ENCODE measurements around the gene CLCN3. TPM values are rescaled to one million over a fixed set of nuclear protein-coding genes. Genes with fewer than 3 reads are reported as not detected.

CLCN3 gene
- total and polyA plus RNA-seq, 5 experiments from 2014 or later, result 11.2 to 36.1 (median 11.8) TPM

DNA sequence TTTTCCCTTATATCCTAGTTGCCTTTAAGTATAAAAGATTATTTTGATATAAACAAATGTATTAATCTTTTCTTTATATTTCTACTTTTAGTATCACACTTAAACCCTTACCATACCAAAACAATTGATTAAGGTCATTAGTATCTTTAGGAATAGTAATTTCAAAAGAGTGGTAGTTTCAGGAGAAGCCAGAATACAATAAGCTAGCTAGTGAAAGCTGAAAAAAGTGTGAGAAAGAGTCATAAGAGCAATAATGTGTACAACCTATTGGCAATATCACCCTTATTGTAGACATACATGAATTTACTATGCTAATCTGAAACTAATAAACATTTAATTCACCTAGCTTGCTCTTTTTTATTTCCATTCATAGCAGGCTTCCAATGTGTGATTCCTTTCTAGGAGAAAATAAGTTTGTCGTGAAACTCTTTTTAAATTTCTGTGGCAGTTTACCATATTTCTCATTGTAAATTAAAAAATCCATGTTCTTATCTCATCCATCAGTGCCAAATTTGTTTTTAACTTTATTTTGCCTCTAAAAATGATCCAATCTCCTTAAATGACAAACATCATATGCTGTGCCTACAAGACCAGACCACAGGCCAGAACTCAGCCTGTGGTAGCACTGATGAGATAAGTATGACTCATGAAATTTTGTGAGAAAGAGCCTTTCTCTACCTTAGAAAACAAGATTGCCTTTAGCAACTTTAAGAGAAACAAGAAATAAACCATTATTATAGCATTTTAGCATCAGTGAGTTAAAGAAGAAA, 16.1 kb upstream of the CLCN3 start:
- no peak for DNase-seq
- peaks cover 6 to 32% (median 24%) of the 10 kb centered on the region in 4 donors for H3K4me1 Mint-ChIP-seq
- H3K27me3 Mint-ChIP-seq, result no peaks in the 10 kb centered on the region
- ATAC-seq, result no peak
- peak overlapping the region in 2 of 10 donors; percentile 6 to 36 for H3K27ac Mint-ChIP-seq
- H3K9me3 Mint-ChIP-seq, result no peaks in the 10 kb centered on the region
- H3K4me3 Mint-ChIP-seq, result peak overlapping the region in 1 of 10 donors; percentile 12
- POLR2A ChIA-PET, result no interaction called here
- H3K36me3 Mint-ChIP-seq, result peaks cover 0 to 44% (median 11%) of the 10 kb centered on the region in 3 donors

DNA sequence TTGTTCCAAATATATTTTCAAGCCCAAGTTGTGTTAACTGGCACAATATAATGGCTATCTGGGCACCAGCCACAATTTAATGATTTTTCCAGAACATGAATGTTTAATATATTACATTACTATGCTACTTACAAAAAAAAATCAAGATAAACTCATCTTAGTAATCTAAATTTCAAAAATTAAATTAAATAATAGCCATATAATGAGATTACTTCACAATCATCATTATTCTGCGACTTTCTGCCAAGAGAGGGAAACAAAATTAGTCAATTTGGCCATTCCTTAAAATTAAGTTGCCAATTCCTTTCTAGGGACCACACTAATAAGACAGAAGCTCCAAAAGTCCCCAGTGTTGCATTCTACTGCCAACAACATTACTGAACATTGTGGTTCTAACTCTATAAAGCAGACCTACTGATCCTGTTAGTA, 15.5 kb upstream of the CLCN3 start:
- Mint-ChIP-seq H3K36me3 (peaks cover 0 to 42% (median 11%) of the 10 kb centered on the region in 3 donors), H3K4me3 (peak overlapping the region in 1 of 10 donors; percentile 12), H3K27me3 (no peaks in the 10 kb centered on the region), H3K9me3 (no peaks in the 10 kb centered on the region), H3K27ac (peak overlapping the region in 4 of 10 donors; percentile 20 to 37 (median 35)), H3K4me1 (peaks cover 6 to 32% (median 25%) of the 10 kb centered on the region in 4 donors)
- no peak for DNase-seq
- ATAC-seq, result no peak
- POLR2A ChIA-PET, result no interaction called here

DNA sequence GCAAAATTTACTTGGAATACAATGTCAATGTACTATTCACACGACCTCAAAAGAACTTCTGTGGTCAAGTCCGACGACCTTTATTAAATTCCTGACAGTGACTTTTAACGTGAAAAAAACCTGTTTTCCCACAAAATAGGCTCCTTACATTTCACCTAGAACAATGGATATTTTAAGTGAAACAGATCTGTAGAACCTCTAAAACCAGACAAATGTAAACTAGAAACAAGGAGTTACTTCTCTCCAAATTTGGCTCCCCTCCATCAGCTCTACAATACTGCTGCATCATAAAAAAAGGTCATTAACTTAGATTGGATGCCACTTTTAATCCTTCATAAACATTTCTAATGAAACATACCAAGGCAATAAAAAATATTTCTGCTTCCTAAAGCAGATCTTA, 9.2 kb upstream of the CLCN3 start:
- DNase-seq (no peak), ATAC-seq (no peak)
- H3K27ac Mint-ChIP-seq, result peak overlapping the region; percentile 52 to 100 (median 100)
- H3K4me1 Mint-ChIP-seq, result peaks cover 14 to 46% (median 40%) of the 10 kb centered on the region in 4 donors
- H3K9me3 Mint-ChIP-seq, result no peaks in the 10 kb centered on the region
- H3K36me3 Mint-ChIP-seq, result peaks cover 0 to 17% (median 1%) of the 10 kb centered on the region in 3 donors
- POLR2A ChIA-PET, result interaction anchor here (4.1 kb wide), 1 partner anchor 10 kb away, joined by 20 read pairs; the partner anchor contains the start of gene CLCN3
- peak overlapping the region; percentile 95 to 99 (median 98) for H3K4me3 Mint-ChIP-seq
- H3K27me3 Mint-ChIP-seq, result no peaks in the 10 kb centered on the region

DNA sequence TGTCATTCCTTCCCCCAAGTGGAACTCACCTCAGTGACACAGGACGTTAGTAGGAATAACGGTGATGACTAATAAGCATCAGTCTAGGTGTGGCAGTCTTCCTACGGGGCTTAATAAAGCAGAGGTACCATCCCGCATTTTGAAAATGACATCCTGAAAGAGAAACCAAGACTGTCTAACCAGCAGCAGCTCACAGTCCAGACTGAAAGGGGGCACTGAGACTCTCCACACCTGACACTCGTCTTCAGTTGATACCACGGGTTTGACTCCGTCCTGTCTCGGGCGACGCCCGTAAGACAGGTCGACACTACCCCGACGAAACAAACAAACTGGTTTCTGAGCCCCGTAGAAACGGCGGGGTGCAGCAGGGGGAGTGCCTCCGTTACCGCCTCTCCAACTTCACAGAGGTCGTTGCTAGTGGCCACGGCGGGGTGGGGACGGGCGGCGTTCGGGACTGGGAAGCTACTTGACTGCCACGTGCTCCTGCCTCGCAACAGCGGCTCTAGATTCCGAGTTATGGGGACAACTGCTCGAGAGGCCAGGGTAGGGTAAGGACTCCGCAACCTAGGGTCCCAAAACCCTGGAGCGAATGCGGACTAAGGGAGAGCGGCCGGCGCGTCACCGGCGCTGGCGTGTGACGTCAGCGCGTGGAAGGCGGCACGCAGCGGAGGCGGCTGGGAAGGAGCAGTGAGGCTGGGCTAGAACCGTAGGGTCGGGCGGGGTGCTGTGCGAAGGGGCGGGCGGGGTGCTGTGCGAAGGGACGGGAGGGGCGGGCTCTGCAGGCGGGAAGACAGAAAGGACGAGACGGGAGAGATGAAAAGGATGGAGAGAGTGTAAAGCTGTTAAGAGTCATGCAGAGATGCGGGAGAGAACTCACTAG, 8.1 kb upstream of the CLCN3 start, which contains the start of gene NEK1:
TSS of gene NEK1 (minus strand) at position 593 of the 880 bp plus-strand sequence. CDS start 9,953 bp downstream, outside the sequence.
- H3K4me1 Mint-ChIP-seq, result peaks cover 9 to 43% (median 34%) of the 10 kb centered on the region in 4 donors
- peak within 1 kb of the TSS; percentile 98 to 100 (median 100) for H3K27ac Mint-ChIP-seq
- H3K4me3 Mint-ChIP-seq, result peak within 1 kb of the TSS; percentile 95 to 99 (median 98)
- no peaks in the 10 kb centered on the region for H3K27me3 Mint-ChIP-seq
- no peaks in the 10 kb centered on the region for H3K9me3 Mint-ChIP-seq
- DNase-seq (peak; percentile 79 to 93 (median 88)), ATAC-seq (peak; percentile 80 to 82)
- POLR2A ChIA-PET, result interaction anchor here (0.8 to 4.1 kb wide), 12 partner anchors 9 to 1132 kb away, joined by 3 to 20 read pairs (median 5); partner anchors contain the start of genes CBR4, CLCN3, DDX60L and HPF1
- peaks cover 0 to 10% (median 0%) of the 10 kb centered on the region in 3 donors for H3K36me3 Mint-ChIP-seq

DNA sequence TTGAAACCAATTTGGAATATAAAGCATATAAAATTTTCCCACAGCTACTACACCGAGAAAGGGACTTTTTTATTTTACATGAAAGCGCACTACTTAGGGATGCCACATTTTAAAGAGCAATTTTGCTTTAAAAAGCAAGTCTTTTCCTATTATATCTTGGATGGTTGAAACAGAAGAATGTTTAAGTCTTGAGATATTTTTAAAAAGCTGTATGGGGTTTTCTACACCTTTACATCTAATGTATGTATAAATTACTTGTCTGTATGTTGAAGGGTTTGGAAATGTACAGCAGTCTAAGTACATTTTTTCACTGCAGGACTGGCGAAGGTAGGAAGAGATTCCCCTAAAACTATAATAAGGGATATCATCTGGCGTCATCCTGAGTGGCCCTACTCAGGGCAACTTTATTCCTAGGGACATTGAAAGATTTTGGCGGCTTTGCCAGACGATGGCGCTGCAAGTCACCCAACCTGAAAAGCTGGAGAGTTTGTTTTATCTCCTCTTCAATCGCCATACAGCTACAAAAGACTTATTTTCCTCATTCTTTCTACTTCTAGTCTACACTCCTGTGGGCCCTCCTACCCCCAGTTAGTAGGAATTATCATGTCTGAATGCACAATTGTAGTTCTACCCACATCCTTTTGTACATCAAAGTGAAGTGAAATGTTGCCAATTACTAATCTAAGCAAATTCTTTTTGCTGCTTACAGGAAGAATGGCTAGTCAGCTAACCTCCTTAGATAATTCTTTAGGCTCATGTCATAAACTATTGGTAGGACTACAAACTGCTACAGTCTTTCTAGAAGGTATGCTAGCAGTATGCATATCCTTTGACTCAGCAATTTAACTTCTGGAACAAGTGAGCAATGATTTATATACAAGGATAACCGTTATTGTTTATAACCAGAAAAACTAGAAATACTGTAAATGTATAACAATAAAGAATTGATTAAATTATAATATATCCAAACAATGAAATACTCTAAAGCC, 7.2 kb upstream of the CLCN3 start:
- ATAC-seq (peak; percentile 36 to 41), DNase-seq (peak; percentile 48 to 80 (median 70))
- Mint-ChIP-seq H3K4me3 (peak overlapping the region; percentile 95 to 99 (median 98)), H3K4me1 (peaks cover 9 to 51% (median 42%) of the 10 kb centered on the region in 4 donors), H3K27me3 (no peaks in the 10 kb centered on the region), H3K36me3 (peaks cover 0 to 5% (median 0%) of the 10 kb centered on the region in 3 donors), H3K27ac (peak overlapping the region; percentile 98 to 100 (median 100)), H3K9me3 (no peaks in the 10 kb centered on the region)
- POLR2A ChIA-PET, result interaction anchor here (0.7 to 4.1 kb wide), 13 partner anchors 8 to 1133 kb away, joined by 3 to 20 read pairs (median 4); partner anchors contain the start of genes CBR4, CLCN3, DDX60L and HPF1

DNA sequence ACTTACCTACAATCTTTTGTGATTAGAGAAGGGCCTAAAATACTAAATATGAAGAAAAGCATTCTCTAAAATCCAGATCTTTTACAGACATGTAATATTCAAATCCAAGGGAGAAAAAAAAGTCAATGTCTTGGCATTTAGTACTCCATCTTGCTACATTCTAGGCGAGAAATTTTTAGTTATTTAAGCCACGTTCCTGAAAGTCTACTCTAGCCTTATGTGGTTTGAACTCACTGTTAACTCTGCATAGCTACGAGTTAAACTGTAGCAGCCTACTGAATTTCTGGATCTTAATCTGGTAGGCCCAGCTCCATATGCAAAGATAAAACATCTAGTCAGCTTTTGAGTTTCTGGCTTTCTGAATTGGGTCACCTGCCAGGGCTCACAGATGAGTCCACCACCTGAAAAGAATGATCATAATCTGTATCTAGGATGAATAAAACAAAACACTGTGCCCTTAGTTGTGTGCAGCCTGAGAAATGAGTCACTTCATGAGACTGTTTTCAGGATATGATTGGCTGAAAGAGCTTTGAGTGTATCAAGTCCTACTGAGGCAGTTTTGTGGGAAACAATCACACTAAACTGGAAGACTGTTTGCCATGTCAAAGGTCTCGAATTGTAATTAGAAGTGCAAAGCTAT, 4.8 kb upstream of the CLCN3 start:
- H3K4me3 Mint-ChIP-seq, result no peak overlapping the region
- H3K36me3 Mint-ChIP-seq, result no peaks in the 10 kb centered on the region
- H3K27ac Mint-ChIP-seq, result peak overlapping the region in 7 of 10 donors; percentile 20 to 90 (median 53)
- DNase-seq (no peak), ATAC-seq (no peak)
- no peaks in the 10 kb centered on the region for H3K9me3 Mint-ChIP-seq
- peaks cover 14 to 62% (median 53%) of the 10 kb centered on the region in 4 donors for H3K4me1 Mint-ChIP-seq
- no peaks in the 10 kb centered on the region for H3K27me3 Mint-ChIP-seq
- POLR2A ChIA-PET, result no interaction called here

DNA sequence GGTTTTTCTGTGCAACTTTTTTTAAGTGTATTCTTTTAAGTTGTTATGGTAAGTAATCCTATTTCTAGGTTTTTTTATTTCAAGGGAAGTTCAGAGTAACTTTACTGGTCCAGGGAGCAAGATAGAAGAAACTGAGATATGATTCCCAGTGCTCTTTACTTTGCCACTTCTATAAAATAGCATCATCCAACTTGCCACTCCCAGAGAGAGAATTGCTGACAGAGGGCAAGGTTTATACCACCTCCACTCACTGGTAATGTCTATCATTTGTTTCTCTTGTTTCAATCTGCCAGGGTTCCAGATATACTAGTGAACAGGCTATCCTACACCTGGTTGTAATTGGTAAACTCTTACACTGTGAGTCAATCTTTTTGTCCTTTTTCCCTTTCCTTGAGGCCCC, 3.5 kb upstream of the CLCN3 start:
- Mint-ChIP-seq H3K4me1 (peaks cover 11 to 61% (median 52%) of the 10 kb centered on the region in 4 donors), H3K4me3 (peak overlapping the region in 1 of 10 donors; percentile 26), H3K36me3 (no peaks in the 10 kb centered on the region), H3K27me3 (no peaks in the 10 kb centered on the region), H3K9me3 (no peaks in the 10 kb centered on the region), H3K27ac (peak overlapping the region in 9 of 10 donors; percentile 14 to 72 (median 68))
- ATAC-seq, result no peak
- POLR2A ChIA-PET, result interaction anchor here (0.6 to 0.7 kb wide), 2 partner anchors 14 to 119 kb away, joined by 4 read pairs; no protein-coding TSS in a partner anchor
- no peak for DNase-seq

DNA sequence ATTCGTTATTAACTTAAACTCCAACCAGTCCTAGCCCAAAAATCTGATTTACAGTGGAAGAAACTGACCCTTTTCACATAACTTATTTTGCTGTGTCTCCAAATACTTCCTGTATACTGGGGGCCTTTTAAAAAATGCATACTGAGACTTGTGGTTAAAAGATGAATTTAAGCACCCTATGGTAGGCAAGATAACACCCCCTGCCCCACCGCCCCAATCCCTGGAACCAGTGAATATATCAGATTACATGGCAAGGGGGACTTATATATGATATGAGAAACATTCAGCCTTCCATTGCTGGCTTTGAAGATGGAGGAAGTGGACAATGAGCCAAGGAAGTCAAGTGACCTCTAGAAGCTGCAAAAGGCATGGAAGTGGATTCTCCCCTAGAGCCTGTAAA, 3.1 kb upstream of the CLCN3 start:
- H3K4me1 Mint-ChIP-seq, result peaks cover 15 to 63% (median 53%) of the 10 kb centered on the region in 4 donors
- H3K27me3 Mint-ChIP-seq, result no peaks in the 10 kb centered on the region
- POLR2A ChIA-PET, result interaction anchor here (0.6 kb wide), 1 partner anchor 119 kb away, joined by 4 read pairs; no protein-coding TSS in a partner anchor
- peak overlapping the region in 2 of 10 donors; percentile 26 to 45 for H3K4me3 Mint-ChIP-seq
- H3K27ac Mint-ChIP-seq, result peak overlapping the region in 8 of 10 donors; percentile 68 to 90 (median 72)
- no peak for ATAC-seq
- no peaks in the 10 kb centered on the region for H3K9me3 Mint-ChIP-seq
- H3K36me3 Mint-ChIP-seq, result no peaks in the 10 kb centered on the region
- no peak for DNase-seq

DNA sequence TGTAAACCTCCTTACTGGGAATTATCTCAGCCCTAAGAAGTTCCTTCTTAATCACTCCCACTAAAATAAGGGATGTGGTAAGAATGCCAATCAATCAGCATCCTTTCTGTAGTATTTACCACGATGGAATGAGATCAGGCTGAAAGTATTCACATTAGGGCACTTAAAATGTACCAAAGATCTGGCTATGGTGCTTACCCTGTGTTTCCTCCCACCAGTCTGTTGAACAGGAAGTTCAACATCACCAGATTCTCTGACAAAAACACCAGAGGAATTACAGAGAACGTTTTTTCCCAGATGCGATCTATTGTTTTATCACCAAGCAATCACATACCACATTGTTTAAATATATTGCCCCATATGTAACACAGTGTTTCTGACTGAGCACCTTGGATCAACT, 2.1 kb upstream of the CLCN3 start:
- POLR2A ChIA-PET, result interaction anchor here (0.6 kb wide), 1 partner anchor 9 kb away, joined by 3 read pairs; no protein-coding TSS in a partner anchor

DNA sequence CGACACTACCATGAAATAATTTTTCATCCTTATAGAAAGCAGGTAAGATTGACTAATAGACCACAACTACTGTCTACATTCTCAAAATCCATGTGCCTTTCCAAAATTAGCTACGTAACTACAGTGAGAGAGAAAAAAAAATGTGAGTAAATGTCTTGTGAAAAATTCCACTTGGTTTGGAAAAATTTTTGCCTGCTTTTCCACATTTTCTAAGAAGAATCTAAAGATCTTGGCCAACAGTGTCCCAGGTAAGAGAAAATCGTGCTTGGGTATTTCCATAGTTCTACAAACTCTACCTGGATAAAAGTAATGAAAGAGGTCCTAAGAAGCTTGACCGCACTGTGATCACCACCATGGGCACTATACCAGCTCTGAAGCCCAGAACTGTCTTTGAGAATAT, 1.4 kb upstream of the CLCN3 start:
- DNase-seq (no peak), ATAC-seq (no peak)
- no peaks in the 10 kb centered on the region for H3K9me3 Mint-ChIP-seq
- peaks cover 16 to 66% (median 56%) of the 10 kb centered on the region in 4 donors for H3K4me1 Mint-ChIP-seq
- POLR2A ChIA-PET, result interaction anchor here (1.7 to 2.2 kb wide), 2 partner anchors 42 to 609 kb away, joined by 8 read pairs; partner anchors contain the start of gene CBR4
- H3K27me3 Mint-ChIP-seq, result no peaks in the 10 kb centered on the region
- peak overlapping the region; percentile 97 to 100 (median 99) for H3K27ac Mint-ChIP-seq
- no peaks in the 10 kb centered on the region for H3K36me3 Mint-ChIP-seq
- H3K4me3 Mint-ChIP-seq, result peak overlapping the region; percentile 89 to 99 (median 96)

More for the DNA sequence above, 2.1 kb upstream of the CLCN3 start:
- Mint-ChIP-seq H3K9me3 (no peaks in the 10 kb centered on the region), H3K4me3 (peak overlapping the region; percentile 89 to 99 (median 96)), H3K27ac (peak overlapping the region; percentile 97 to 100 (median 99)), H3K27me3 (no peaks in the 10 kb centered on the region), H3K36me3 (no peaks in the 10 kb centered on the region), H3K4me1 (peaks cover 15 to 64% (median 54%) of the 10 kb centered on the region in 4 donors)
- ATAC-seq (no peak), DNase-seq (peak in 3 of 10 donors; percentile 34 to 46 (median 34))

All from naive thymus-derived CD8-positive, alpha-beta T cell (primary cell).